ENCODE measurements around the gene TUT7. TPM values are rescaled to one million over a fixed set of nuclear protein-coding genes. Genes with fewer than 3 reads are reported as not detected.
A peak's percentile ranks its signal among the peaks of the same experiment; 100 is the strongest.
"Not testable (repeated sequence)": the region's sequence is repeated elsewhere in the genome, so short reads cannot be mapped to it uniquely, and the experiment has no call there.

Gene TUT7, protein sequence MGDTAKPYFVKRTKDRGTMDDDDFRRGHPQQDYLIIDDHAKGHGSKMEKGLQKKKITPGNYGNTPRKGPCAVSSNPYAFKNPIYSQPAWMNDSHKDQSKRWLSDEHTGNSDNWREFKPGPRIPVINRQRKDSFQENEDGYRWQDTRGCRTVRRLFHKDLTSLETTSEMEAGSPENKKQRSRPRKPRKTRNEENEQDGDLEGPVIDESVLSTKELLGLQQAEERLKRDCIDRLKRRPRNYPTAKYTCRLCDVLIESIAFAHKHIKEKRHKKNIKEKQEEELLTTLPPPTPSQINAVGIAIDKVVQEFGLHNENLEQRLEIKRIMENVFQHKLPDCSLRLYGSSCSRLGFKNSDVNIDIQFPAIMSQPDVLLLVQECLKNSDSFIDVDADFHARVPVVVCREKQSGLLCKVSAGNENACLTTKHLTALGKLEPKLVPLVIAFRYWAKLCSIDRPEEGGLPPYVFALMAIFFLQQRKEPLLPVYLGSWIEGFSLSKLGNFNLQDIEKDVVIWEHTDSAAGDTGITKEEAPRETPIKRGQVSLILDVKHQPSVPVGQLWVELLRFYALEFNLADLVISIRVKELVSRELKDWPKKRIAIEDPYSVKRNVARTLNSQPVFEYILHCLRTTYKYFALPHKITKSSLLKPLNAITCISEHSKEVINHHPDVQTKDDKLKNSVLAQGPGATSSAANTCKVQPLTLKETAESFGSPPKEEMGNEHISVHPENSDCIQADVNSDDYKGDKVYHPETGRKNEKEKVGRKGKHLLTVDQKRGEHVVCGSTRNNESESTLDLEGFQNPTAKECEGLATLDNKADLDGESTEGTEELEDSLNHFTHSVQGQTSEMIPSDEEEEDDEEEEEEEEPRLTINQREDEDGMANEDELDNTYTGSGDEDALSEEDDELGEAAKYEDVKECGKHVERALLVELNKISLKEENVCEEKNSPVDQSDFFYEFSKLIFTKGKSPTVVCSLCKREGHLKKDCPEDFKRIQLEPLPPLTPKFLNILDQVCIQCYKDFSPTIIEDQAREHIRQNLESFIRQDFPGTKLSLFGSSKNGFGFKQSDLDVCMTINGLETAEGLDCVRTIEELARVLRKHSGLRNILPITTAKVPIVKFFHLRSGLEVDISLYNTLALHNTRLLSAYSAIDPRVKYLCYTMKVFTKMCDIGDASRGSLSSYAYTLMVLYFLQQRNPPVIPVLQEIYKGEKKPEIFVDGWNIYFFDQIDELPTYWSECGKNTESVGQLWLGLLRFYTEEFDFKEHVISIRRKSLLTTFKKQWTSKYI (N-terminal part only)
- total RNA-seq (10 to 100 TPM; 12.7 to 51.7 (median 29.0) TPM), polyA plus RNA-seq (10 to 100 TPM; 15.4 to 28.6 (median 19.8) TPM)
- long read RNA-seq, donor 1, full-length matches to known transcripts, result 1 of 9 reads
- long read RNA-seq, donor 1, partial matches to known transcripts, result 8 of 9 reads
- long read RNA-seq, donor 1, other reads (novel, unspliced or antisense), result 0 of 9 reads
- long read RNA-seq, donor 2, result 0 reads
- long read RNA-seq, donor 3, result 0 reads
- long read RNA-seq, donor 4, partial matches to known transcripts, result 7 of 10 reads
- long read RNA-seq, donor 4, other reads (novel, unspliced or antisense), result 3 of 10 reads
- long read RNA-seq, donor 5, full-length matches to known transcripts, result 1 of 10 reads
- long read RNA-seq, donor 5, partial matches to known transcripts, result 4 of 10 reads
- long read RNA-seq, donor 5, other reads (novel, unspliced or antisense), result 5 of 10 reads
- long read RNA-seq, donor 6, partial matches to known transcripts, result 2 of 4 reads
- long read RNA-seq, donor 6, other reads (novel, unspliced or antisense), result 2 of 4 reads
- long read RNA-seq, donor 7, result 0 reads
- long read RNA-seq, donor 8, partial matches to known transcripts, result 0 of 1 reads
- long read RNA-seq, donor 8, other reads (novel, unspliced or antisense), result 0 of 1 reads
- long read RNA-seq, donor 9, result 0 reads
- long read RNA-seq, donor 10, result 0 reads

DNA sequence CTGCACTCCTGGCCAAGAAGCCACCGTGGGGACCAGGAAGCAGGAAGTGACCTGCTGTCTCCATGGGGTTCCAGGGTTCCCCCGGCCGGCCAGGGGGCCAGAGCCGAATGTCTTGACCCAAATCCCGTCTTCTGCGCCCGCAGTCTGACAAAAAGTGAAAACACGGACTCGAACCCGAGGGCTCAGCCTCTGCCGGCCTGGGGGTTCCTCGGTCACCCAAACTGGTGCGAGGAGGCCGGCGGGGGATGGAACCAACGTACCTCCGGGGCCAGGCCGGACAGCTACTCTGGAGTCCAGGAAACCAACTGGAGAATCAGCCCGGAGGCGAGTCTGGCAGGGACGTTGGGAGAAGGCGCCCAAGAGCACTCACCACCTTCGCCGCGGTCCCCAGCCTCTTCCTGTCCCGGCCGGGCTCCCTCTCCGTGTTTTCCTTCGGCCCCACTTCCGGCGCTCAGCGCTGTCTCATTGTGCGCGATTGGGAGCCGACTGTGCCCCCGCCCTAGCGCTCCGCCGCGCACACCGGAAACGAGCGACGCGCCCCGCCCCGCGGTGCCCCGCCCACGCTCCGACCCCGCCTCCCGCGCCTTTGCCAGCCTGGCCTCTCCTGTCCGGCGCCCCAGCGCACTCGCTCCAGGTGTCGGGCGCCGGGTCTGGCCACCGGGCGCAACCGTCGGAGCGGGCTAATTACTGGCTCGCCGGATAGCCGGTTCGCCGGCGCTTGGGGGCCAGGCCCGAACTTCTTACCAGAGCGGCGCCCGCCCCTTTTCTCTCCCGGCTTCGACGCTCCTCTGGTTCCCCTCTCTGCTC is at the start of gene TUT7:
TUT7 (minus strand) TSS at position 400 of the 807 bp plus-strand sequence. CDS start 1,211 bp downstream, outside the sequence.
- peak; percentile 82 to 88 for TF ChIP-seq POLR2A (IDR thresholded peaks at IDR 0.05)
- TF ChIP-seq, protein P1, sequence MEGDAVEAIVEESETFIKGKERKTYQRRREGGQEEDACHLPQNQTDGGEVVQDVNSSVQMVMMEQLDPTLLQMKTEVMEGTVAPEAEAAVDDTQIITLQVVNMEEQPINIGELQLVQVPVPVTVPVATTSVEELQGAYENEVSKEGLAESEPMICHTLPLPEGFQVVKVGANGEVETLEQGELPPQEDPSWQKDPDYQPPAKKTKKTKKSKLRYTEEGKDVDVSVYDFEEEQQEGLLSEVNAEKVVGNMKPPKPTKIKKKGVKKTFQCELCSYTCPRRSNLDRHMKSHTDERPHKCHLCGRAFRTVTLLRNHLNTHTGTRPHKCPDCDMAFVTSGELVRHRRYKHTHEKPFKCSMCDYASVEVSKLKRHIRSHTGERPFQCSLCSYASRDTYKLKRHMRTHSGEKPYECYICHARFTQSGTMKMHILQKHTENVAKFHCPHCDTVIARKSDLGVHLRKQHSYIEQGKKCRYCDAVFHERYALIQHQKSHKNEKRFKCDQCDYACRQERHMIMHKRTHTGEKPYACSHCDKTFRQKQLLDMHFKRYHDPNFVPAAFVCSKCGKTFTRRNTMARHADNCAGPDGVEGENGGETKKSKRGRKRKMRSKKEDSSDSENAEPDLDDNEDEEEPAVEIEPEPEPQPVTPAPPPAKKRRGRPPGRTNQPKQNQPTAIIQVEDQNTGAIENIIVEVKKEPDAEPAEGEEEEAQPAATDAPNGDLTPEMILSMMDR (IDR thresholded peaks at IDR 0.05), result peak in 1 of 6 experiments; percentile 31
- intact Hi-C loops (cut with DNase I), result loop anchor here in 1 of 2 donors (5.0 kb wide), 1 partner anchor 593 kb away; the partner anchor contains the start of gene GAS1
- WGBS, 4 donors, result 0 to 1% (median 0%) methylated on average over 25 to 79 of the region's 79 CpGs; no CpG with 5 or more reads in 1 of the 4 donors
- Histone ChIP-seq H3K27ac (peak within 1 kb of the TSS; percentile 87 to 97 (median 93)), H3K4me3 (peak within 1 kb of the TSS; percentile 11 to 87 (median 52)), H3K36me3 (replicated peaks in 1 of 2) (no peaks in the 10 kb centered on the region), H3K27me3 (no peaks in the 10 kb centered on the region), H3K4me1 (replicated peaks in 1 of 2) (peaks cover 24 to 49% of the 10 kb centered on the region in 2 donors), H3K9me3 (replicated peaks in 1 of 3) (no peaks in the 10 kb centered on the region)
- DNase-seq, result peak; percentile 96 to 98 (median 96)

DNA sequence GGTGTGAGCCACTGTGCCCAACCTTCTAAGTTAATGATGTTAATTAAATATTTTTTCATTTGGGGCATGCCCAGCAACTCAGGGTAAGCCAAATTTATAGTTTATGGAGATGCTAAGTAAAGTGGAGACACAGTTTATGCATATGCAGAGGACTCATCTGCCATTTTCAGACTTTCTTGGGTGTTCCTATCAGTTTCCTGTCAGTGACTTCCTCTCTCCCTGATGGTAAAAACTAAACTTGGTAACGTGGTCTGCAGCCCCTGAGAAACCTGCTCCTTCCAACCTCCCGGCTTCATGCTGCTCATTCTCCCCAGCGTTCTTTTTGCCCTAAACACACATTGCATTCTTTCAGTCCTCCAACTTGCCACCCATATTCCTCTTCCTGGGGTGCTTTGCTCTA is 48.4 kb upstream of the TUT7 start:
- 55 to 77% (median 68%) methylated on average over 3 of the region's 3 CpGs for WGBS, 4 donors
- peaks cover 24 to 25% of the 10 kb centered on the region in 2 donors for H3K4me1 ChIP-seq (replicated peaks in 1 of 2)
- H3K27ac ChIP-seq, result no peak overlapping the region
- no peaks in the 10 kb centered on the region for H3K36me3 ChIP-seq (replicated peaks in 1 of 2)
- TF ChIP-seq, protein P1 (IDR thresholded peaks at IDR 0.05), result no peak
- no peak for TF ChIP-seq POLR2A (IDR thresholded peaks at IDR 0.05)
- intact Hi-C loops (cut with DNase I), result no loop called here
- DNase-seq, result no peak
- no peak overlapping the region for H3K4me3 ChIP-seq
- H3K27me3 ChIP-seq, result no peaks in the 10 kb centered on the region
- no peaks in the 10 kb centered on the region for H3K9me3 ChIP-seq (replicated peaks in 1 of 3)

DNA sequence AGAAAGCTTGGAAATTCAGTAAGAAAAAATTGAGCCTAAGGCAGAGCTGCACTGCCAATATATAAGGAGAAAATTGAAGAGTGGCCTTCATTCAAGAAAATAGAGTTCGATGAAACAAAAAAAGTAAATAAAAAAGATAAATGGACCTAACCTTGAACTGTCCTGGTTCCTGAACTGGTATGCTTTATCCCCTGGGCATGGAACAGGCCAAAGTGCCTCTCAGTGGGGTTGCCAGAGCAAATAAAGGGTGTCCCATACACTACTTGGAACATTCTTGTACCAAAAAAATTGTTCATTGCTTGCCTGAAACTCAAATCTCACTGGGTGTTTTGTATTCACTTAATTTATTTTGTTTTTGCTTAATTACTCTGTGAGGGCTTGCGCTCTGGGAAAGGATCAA is 42.2 kb upstream of the TUT7 start:
- Histone ChIP-seq H3K27ac (no peak overlapping the region), H3K27me3 (no peaks in the 10 kb centered on the region), H3K9me3 (replicated peaks in 1 of 3) (no peaks in the 10 kb centered on the region), H3K36me3 (replicated peaks in 1 of 2) (no peaks in the 10 kb centered on the region), H3K4me3 (no peak overlapping the region), H3K4me1 (replicated peaks in 1 of 2) (no peaks in the 10 kb centered on the region)
- no peak for TF ChIP-seq POLR2A (IDR thresholded peaks at IDR 0.05)
- TF ChIP-seq, protein P1 (IDR thresholded peaks at IDR 0.05), result no peak
- 53 to 72% (median 68%) methylated on average over 2 of the region's 2 CpGs for WGBS, 4 donors
- peak in 2 of 7 donors; percentile 8 to 25 for DNase-seq
- intact Hi-C loops (cut with DNase I), result no loop called here

DNA sequence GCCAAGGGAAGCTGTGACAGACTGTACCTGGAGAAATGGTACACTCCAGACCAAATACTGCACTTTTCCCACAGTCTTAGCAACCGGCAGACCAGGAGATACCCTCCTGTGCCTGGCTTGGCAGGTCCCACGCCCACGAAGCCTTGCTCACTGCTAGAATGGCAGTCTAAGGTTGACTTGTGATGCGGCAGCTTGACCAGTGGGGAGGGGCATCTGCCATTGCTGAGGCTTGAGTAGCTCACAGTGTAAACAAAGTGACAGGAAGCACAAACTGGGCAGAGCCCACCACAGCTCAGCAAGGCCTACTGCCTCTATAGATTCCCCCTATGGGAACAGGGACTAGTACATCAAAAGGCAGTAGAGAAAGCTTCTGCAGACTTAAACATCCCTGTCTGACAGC is 36.0 kb upstream of the TUT7 start:
- H3K9me3 ChIP-seq (replicated peaks in 1 of 3); H3K4me1 ChIP-seq (replicated peaks in 1 of 2); H3K4me3 ChIP-seq; DNase-seq; H3K36me3 ChIP-seq (replicated peaks in 1 of 2); intact Hi-C loops (cut with DNase I); H3K27me3 ChIP-seq; H3K27ac ChIP-seq: not testable (repeated sequence)
- WGBS, 4 donors, result 75 to 93% (median 82%) methylated on average over 1 to 4 of the region's 4 CpGs

Measured in adrenal gland (tissue), 19 donors.